A549 (cell line): ENCODE data around the gene TSSK2. TPM values are rescaled to one million over a fixed set of nuclear protein-coding genes. Genes with fewer than 3 reads are reported as not detected.

ENCODE experiments used
- ATAC-seq, 2 experiments: fragments of 200-7000 bp in 1 of 2; fragments of >200 bp in 1 of 2; cut with Nextera tagmentation in 1 of 2; cut with Tn5 transposase in 1 of 2; 3 replicates each; pipeline versions ENCODE4 v1.8.0 to v1.9.1; 2018 to 2020; ENCODE audit warnings: mild to moderate bottlenecking in 1 of 2, moderate library complexity in 1 of 2
- CTCF ChIA-PET: fragments of 300-600 bp; sonication (Branson Sonifier 250); formaldehyde crosslinking; extraction: SDS; loops from one replicate; lab custom pipeline; 2021; ENCODE audit warnings: antibody characterized with exemption, inconsistent platforms; lab: Yijun Ruan, JAX
- POLR2A ChIA-PET: fragments of 350-600 bp; formaldehyde crosslinking; extraction: SDS; loops from one replicate; lab custom pipeline; 2021; ENCODE audit warnings: antibody characterized with exemption, inconsistent platforms; lab: Yijun Ruan, JAX
- DNase-seq, 2 experiments: peaks; one replicate each; pipeline versions ENCODE4 v3.0.0 to v3.0.0-alpha.2; 2011 to 2016; ENCODE audit warnings: low read depth in 1 of 2, low spot score in 1 of 2
- FAIRE-seq: peaks from 2 replicates; lab custom pipeline; 2011; peaks lifted over from hg19 to GRCh38; lab: Jason Lieb, UNC
- H3K27ac ChIP-seq, 2 experiments: fragments of >200 bp; sonication (Bioruptor Twin); formaldehyde crosslinking; 3 replicates each; pipeline ENCODE4 v1.5.1; 2016 to 2017
- H3K4me1 ChIP-seq: fragments of >200 bp; sonication (Bioruptor Twin); formaldehyde crosslinking; 3 replicates; pipeline ENCODE4 v1.6.1; 2016
- H3K4me2 ChIP-seq: fragments of >200 bp; sonication (Bioruptor Twin); formaldehyde crosslinking; 3 replicates; pipeline ENCODE4 v1.6.1; 2016
- H3K4me3 ChIP-seq: fragments of >200 bp; sonication (Bioruptor Twin); formaldehyde crosslinking; 3 replicates; pipeline ENCODE4 v1.5.1; 2016
- H3K9me3 ChIP-seq: fragments of >200 bp; sonication (Bioruptor Twin); formaldehyde crosslinking; 3 replicates; pipeline ENCODE4 v1.6.1; 2016
- CEBPB ChIP-seq, 2 experiments: fragments of >200 bp in 1 of 2; sonication (Bioruptor Twin) in 1 of 2; formaldehyde crosslinking in 1 of 2; IDR thresholded peaks; 2 replicates each; pipeline ENCODE4 v1.6.1; 2012 to 2016
- EHF ChIP-seq: fragments of 250-450 bp; sonication (Bioruptor Pico); IDR thresholded peaks from 2 replicates; pipeline ENCODE4 v1.5.0; 2020; ENCODE audit warnings: mild to moderate bottlenecking
- FOSB ChIP-seq: fragments of 250-450 bp; sonication (Bioruptor Pico); IDR thresholded peaks from 2 replicates; pipeline ENCODE4 v1.5.0; 2020; ENCODE audit warnings: mild to moderate bottlenecking, moderate library complexity
- HOXB13 ChIP-seq: fragments of 250-450 bp; sonication (Bioruptor Pico); IDR thresholded peaks from 2 replicates; pipeline ENCODE4 v1.5.0; 2020; ENCODE audit warnings: low read depth, mild to moderate bottlenecking, moderate library complexity
- JUN ChIP-seq, 2 experiments: fragments of >200 bp; sonication (Bioruptor Twin); formaldehyde crosslinking; IDR thresholded peaks; 2 replicates in 1 of 2; 3 replicates in 1 of 2; pipeline ENCODE4 v1.6.1; 2016 to 2017
- MAZ ChIP-seq: fragments of 150-350 bp; IDR thresholded peaks from 2 replicates; pipeline ENCODE4 v1.6.1; 2014; ENCODE audit warnings: antibody characterized with exemption, low read depth, low read length, borderline replicate concordance
- NPAS2 ChIP-seq: fragments of 250-450 bp; sonication (Bioruptor Pico); IDR thresholded peaks from 2 replicates; pipeline ENCODE4 v1.8.0; 2022; ENCODE audit warnings: mild to moderate bottlenecking, moderate library complexity, borderline replicate concordance
- POLR2AphosphoS2 ChIP-seq: conservative IDR thresholded peaks from 2 replicates; pipeline ENCODE4 v1.6.1; 2012; ENCODE audit warnings: low read length, improper control_type of control experiment, inconsistent platforms
- SMC3 ChIP-seq: fragments of >200 bp; sonication (Bioruptor Twin); formaldehyde crosslinking; IDR thresholded peaks from 3 replicates; pipeline ENCODE4 v1.6.1; 2018; ENCODE audit warnings: inconsistent platforms
- SREBF2 ChIP-seq: fragments of 450-650 bp; IDR thresholded peaks from 2 replicates; pipeline ENCODE4 v1.6.1; 2014; ENCODE audit warnings: mild to moderate bottlenecking, moderate library complexity
- TFCP2L1 ChIP-seq: fragments of 250-450 bp; sonication (Bioruptor Pico); IDR thresholded peaks from 2 replicates; pipeline ENCODE4 v1.5.0; 2021; ENCODE audit warnings: mild to moderate bottlenecking
- TP53 ChIP-seq: fragments of 250-450 bp; sonication (Bioruptor Pico); IDR thresholded peaks from 2 replicates; pipeline ENCODE4 v1.5.0; 2021; ENCODE audit warnings: mild to moderate bottlenecking, moderate library complexity
- ZSCAN20 ChIP-seq: fragments of 250-450 bp; sonication (Bioruptor Pico); IDR thresholded peaks from 2 replicates; pipeline ENCODE4 v1.8.0; 2022; ENCODE audit warnings: mild to moderate bottlenecking, moderate library complexity
- WGBS: methylation state at CpG from one replicate; pipeline ENCODE4 v1.1.6; 2017; ENCODE audit errors: missing lambda C conversion rate; 5-methylcytosine and 5-hydroxymethylcytosine counted together
- polyA plus RNA-seq, 4 experiments: library from polyadenylated mRNA; depleted of rRNA in 3 of 4; stranded (reverse); fragments of >200 nt; fragmentation: RNase III in 1 of 4; extraction: RNeasy Plus Mini Kit Qiagen cat#74134 plus additional on column Dnase treatment in 1 of 4; gene quantifications; 2 replicates in 3 of 4; 3 replicates in 1 of 4; pipeline ENCODE4 v1.2.3, GENCODE V29; 2011 to 2017
- TF ChIP-seq, protein P1 (sequence below): fragments of 150-350 bp; IDR thresholded peaks from 2 replicates; pipeline ENCODE4 v1.6.1; 2014; ENCODE audit warnings: low read depth, mild to moderate bottlenecking, low read length
- TF ChIP-seq, protein P2 (sequence below): fragments of >200 bp; sonication (Bioruptor Twin); formaldehyde crosslinking; IDR thresholded peaks from 3 replicates; pipeline ENCODE4 v1.6.1; 2016
- TF ChIP-seq, protein P3 (sequence below): fragments of 250-450 bp; sonication (Bioruptor Pico); IDR thresholded peaks from 2 replicates; pipeline ENCODE4 v1.5.0; 2020; ENCODE audit warnings: low read depth, mild to moderate bottlenecking, moderate library complexity
- TF ChIP-seq, protein P4 (sequence below): fragments of >200 bp; sonication (Bioruptor Twin); formaldehyde crosslinking; IDR thresholded peaks from 3 replicates; pipeline ENCODE4 v1.5.1; 2016
- TF ChIP-seq, protein P5 (sequence below): IDR thresholded peaks from 2 replicates; pipeline ENCODE4 v1.6.1; 2012
- TF ChIP-seq, protein P6 (sequence below): IDR thresholded peaks from 2 replicates; pipeline ENCODE4 v1.6.1; 2012

TSSK2 gene
- polyA plus RNA-seq, 2 of the 4 experiments (the other 2 are of a cell fraction): not detected

DNA sequence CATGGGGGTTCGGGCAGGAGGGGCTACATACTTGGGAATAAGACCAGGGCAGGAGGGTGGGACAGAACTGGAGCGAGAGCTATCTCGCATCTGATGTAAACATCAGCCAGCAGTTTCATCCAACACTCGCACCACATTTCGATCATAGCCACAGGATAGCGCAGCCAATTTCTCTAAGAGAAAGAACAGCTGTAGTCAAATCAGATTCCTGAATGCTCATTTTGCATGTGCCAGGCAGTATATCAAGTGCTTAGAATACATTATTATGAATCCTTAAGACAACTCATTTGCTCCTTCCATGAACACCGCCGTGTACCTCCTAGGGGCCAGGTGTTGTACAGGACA lies 23.4 kb upstream of the TSSK2 start:
- POLR2A ChIA-PET: no interaction called here
- CTCF ChIA-PET: interaction anchor here (2.3 to 2.4 kb wide), 2 partner anchors 8 to 10 kb away, joined by 9 to 11 read pairs; no protein-coding TSS in a partner anchor

DNA sequence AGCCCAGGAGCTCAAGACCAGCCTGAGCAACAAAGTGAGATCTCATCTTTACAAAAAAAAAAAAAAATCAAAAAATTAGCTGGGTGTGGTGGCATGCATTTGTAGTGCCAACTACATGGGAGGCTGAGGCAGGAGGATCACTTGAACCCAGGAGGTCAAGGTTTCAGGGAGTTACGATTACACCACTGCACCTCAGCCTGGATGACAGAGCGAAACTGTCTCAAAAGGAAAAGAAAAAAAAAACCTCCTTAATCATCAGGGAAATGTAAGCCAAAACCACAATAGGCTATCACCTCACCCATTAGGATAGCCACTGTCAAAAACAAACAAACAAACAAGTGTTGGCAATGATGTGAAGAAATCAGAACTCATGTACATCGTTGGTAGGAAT lies 22.3 kb upstream of the TSSK2 start:
- no peak overlapping the region for H3K4me2 ChIP-seq
- CTCF ChIA-PET: interaction anchor here (2.4 kb wide), 1 partner anchor 11 kb away, joined by 9 read pairs; no protein-coding TSS in a partner anchor
- ATAC-seq: no peak
- H3K4me3 ChIP-seq: no peak overlapping the region
- H3K27ac ChIP-seq: no peak overlapping the region
- no peak for DNase-seq
- 78% methylated on average over 3 of the region's 3 CpGs for WGBS
- H3K4me1 ChIP-seq: peaks cover 15% of the 10 kb centered on the region; the same call in 2 of the 3 replicates
- H3K9me3 ChIP-seq: no peaks in the 10 kb centered on the region
- no peak for TF ChIP-seq TFCP2L1 (CRISPR knock-in tag)
- TF ChIP-seq, protein P1, sequence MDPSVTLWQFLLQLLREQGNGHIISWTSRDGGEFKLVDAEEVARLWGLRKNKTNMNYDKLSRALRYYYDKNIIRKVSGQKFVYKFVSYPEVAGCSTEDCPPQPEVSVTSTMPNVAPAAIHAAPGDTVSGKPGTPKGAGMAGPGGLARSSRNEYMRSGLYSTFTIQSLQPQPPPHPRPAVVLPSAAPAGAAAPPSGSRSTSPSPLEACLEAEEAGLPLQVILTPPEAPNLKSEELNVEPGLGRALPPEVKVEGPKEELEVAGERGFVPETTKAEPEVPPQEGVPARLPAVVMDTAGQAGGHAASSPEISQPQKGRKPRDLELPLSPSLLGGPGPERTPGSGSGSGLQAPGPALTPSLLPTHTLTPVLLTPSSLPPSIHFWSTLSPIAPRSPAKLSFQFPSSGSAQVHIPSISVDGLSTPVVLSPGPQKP: no peak
- TF ChIP-seq NPAS2 (CRISPR knock-in tag): no peak
- TF ChIP-seq, protein P2, sequence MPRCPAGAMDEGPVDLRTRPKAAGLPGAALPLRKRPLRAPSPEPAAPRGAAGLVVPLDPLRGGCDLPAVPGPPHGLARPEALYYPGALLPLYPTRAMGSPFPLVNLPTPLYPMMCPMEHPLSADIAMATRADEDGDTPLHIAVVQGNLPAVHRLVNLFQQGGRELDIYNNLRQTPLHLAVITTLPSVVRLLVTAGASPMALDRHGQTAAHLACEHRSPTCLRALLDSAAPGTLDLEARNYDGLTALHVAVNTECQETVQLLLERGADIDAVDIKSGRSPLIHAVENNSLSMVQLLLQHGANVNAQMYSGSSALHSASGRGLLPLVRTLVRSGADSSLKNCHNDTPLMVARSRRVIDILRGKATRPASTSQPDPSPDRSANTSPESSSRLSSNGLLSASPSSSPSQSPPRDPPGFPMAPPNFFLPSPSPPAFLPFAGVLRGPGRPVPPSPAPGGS: no peak
- no peak for TF ChIP-seq FOSB (CRISPR knock-in tag)
- no peak for TF ChIP-seq TP53 (CRISPR knock-in tag)
- TF ChIP-seq SREBF2: no peak
- TF ChIP-seq, protein P3, sequence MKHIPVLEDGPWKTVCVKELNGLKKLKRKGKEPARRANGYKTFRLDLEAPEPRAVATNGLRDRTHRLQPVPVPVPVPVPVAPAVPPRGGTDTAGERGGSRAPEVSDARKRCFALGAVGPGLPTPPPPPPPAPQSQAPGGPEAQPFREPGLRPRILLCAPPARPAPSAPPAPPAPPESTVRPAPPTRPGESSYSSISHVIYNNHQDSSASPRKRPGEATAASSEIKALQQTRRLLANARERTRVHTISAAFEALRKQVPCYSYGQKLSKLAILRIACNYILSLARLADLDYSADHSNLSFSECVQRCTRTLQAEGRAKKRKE (CRISPR knock-in tag): no peak
- no peak for TF ChIP-seq CEBPB (IDR thresholded peaks at IDR 0.05)
- TF ChIP-seq, protein P4, sequence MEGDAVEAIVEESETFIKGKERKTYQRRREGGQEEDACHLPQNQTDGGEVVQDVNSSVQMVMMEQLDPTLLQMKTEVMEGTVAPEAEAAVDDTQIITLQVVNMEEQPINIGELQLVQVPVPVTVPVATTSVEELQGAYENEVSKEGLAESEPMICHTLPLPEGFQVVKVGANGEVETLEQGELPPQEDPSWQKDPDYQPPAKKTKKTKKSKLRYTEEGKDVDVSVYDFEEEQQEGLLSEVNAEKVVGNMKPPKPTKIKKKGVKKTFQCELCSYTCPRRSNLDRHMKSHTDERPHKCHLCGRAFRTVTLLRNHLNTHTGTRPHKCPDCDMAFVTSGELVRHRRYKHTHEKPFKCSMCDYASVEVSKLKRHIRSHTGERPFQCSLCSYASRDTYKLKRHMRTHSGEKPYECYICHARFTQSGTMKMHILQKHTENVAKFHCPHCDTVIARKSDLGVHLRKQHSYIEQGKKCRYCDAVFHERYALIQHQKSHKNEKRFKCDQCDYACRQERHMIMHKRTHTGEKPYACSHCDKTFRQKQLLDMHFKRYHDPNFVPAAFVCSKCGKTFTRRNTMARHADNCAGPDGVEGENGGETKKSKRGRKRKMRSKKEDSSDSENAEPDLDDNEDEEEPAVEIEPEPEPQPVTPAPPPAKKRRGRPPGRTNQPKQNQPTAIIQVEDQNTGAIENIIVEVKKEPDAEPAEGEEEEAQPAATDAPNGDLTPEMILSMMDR: no peak
- no peak for TF ChIP-seq MAZ
- no peak for TF ChIP-seq ZSCAN20 (CRISPR knock-in tag)
- no peak for TF ChIP-seq SMC3
- TF ChIP-seq, protein P5, sequence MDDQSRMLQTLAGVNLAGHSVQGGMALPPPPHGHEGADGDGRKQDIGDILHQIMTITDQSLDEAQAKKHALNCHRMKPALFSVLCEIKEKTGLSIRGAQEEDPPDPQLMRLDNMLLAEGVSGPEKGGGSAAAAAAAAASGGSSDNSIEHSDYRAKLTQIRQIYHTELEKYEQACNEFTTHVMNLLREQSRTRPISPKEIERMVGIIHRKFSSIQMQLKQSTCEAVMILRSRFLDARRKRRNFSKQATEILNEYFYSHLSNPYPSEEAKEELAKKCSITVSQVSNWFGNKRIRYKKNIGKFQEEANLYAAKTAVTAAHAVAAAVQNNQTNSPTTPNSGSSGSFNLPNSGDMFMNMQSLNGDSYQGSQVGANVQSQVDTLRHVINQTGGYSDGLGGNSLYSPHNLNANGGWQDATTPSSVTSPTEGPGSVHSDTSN: no peak
- TF ChIP-seq EHF (CRISPR knock-in tag): no peak
- TF ChIP-seq, protein P6, sequence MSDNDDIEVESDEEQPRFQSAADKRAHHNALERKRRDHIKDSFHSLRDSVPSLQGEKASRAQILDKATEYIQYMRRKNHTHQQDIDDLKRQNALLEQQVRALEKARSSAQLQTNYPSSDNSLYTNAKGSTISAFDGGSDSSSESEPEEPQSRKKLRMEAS: no peak
- TF ChIP-seq HOXB13 (CRISPR knock-in tag): no peak
- POLR2A ChIA-PET: no interaction called here
- FAIRE-seq: no peak

More for the DNA sequence above, 23.4 kb upstream of the TSSK2 start:
- no peaks in the 10 kb centered on the region for H3K9me3 ChIP-seq
- peaks cover 15% of the 10 kb centered on the region; the same call in 2 of the 3 replicates for H3K4me1 ChIP-seq
- ATAC-seq (no peak), FAIRE-seq (no peak), DNase-seq (no peak)
- no peak overlapping the region for H3K4me3 ChIP-seq
- no peak for TF ChIP-seq POLR2AphosphoS2
- TF ChIP-seq JUN (IDR thresholded peaks at IDR 0.05): no peak
- no peak for TF ChIP-seq FOSB (CRISPR knock-in tag)
- H3K4me2 ChIP-seq: no peak overlapping the region
- WGBS: 95% methylated on average over 8 of the region's 8 CpGs
- H3K27ac ChIP-seq: no peak overlapping the region
